SHP77 (cell line): ENCODE results near the gene ABCA7.

Experiments used
- DNase-seq, 2 experiments: peaks; one replicate each; lab custom pipeline; 2025; lab: John Stamatoyannopoulos, UW

The ABCA7 gene

GRCh38 chr19:1004204-1004802, 35.6 kb upstream of the ABCA7 start:
- DNase-seq = no peak

- no peak for DNase-seq
These were observed 34.9 kb upstream of the ABCA7 start for GRCh38 chr19:1004803-1005664.

GRCh38 chr19:1006711-1007398, 33.1 kb upstream of the ABCA7 start:
- DNase-seq = no peak

- DNase-seq = no peak
These were observed 32.3 kb upstream of the ABCA7 start for GRCh38 chr19:1007399-1008251.

GRCh38 chr19:1008268-1009040, 31.5 kb upstream of the ABCA7 start:
- no peak for DNase-seq

- DNase-seq = no peak
These were observed 30.6 kb upstream of the ABCA7 start for GRCh38 chr19:1009041-1009980.

- DNase-seq = no peak
These were observed 29.8 kb upstream of the ABCA7 start for GRCh38 chr19:1009981-1010538.

- no peak for DNase-seq
These were observed 29.1 kb upstream of the ABCA7 start for GRCh38 chr19:1010586-1011510.

- DNase-seq = no peak
These were observed 28.0 kb upstream of the ABCA7 start for GRCh38 chr19:1011831-1012333.

GRCh38 chr19:1012334-1012733, 27.6 kb upstream of the ABCA7 start:
- DNase-seq = no peak

- DNase-seq = no peak
These were observed 26.7 kb upstream of the ABCA7 start for GRCh38 chr19:1013218-1013617.

GRCh38 chr19:1014161-1015060, 25.5 kb upstream of the ABCA7 start:
- DNase-seq = no peak

- DNase-seq = no peak
These were observed 24.7 kb upstream of the ABCA7 start for GRCh38 chr19:1015061-1015781.

- no peak for DNase-seq
These were observed 23.9 kb upstream of the ABCA7 start for GRCh38 chr19:1015782-1016646.

GRCh38 chr19:1016647-1017114, 23.2 kb upstream of the ABCA7 start:
- DNase-seq = no peak
